ENCODE results near the gene TDRD6. TPM values are rescaled to one million over a fixed set of nuclear protein-coding genes. Genes with fewer than 3 reads are reported as not detected.

The TDRD6 gene
- total RNA-seq, 1 experiment from 2014 or later, result not detected

- no peak overlapping the region for H3K4me3 ChIP-seq (ENCODE audit: low read depth, low read length, poor library complexity, severe bottlenecking)
- ChIA-PET CTCF (no interaction called here), POLR2A (ENCODE audit: low non-redundant PET) (no interaction called here)
- H3K9me3 ChIP-seq (ENCODE audit: low read depth, low read length, poor library complexity, severe bottlenecking), result no peaks in the 10 kb centered on the region
- H3K27me3 ChIP-seq (replicated peaks; ENCODE audit: insufficient read depth, low read depth, low read length, poor library complexity), result peaks cover 16% of the 10 kb centered on the region
- no peaks in the 10 kb centered on the region for H3K36me3 ChIP-seq (ENCODE audit: insufficient read depth, low read length, poor library complexity, severe bottlenecking)
- no peaks in the 10 kb centered on the region for H3K4me1 ChIP-seq (ENCODE audit: insufficient read depth, low read length, poor library complexity, severe bottlenecking)
- TF ChIP-seq EZH2 (IDR thresholded peaks at IDR 0.05; ENCODE audit: borderline replicate concordance, low read depth, low read length, poor library complexity, severe bottlenecking), result no peak
- TF ChIP-seq CTCF (conservative IDR thresholded peaks at IDR 0.05; ENCODE audit: low read depth, low read length), result no peak
- no peak for DNase-seq (ENCODE audit: low spot score)
- no TSS peak for BruUV-seq (replicated peaks)
- intact Hi-C loops (cut with micrococcal nuclease; ENCODE audit: unreplicated experiment), result no loop called here
- no peak overlapping the region for H3K27ac ChIP-seq (ENCODE audit: low read depth, low read length, poor library complexity, severe bottlenecking)
Measured at GRCh38 chr6:46648869-46649492, 38.7 kb upstream of the TDRD6 start.

DNA sequence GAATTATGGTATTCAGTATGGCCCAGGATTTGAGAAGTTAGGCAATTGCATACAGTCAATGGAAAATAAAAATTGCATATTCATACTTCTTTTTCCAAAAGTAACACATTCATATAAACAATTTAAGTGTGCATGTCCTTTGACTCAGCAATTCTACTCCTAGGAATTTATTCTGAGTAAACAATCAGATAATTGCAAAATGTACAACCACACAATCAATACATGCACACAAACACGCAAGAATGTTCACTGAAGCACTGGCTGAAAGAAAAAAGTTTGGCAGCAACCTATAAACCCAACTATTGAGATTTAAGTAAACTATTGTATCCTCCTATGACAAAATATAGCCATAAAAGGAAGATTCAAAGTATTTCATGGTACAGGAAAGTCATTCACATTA, 36.7 kb upstream of the TDRD6 start:
- POLR2A ChIA-PET (ENCODE audit: low non-redundant PET), result no interaction called here
- TF ChIP-seq CTCF (conservative IDR thresholded peaks at IDR 0.05; ENCODE audit: low read depth, low read length) (no peak), EZH2 (IDR thresholded peaks at IDR 0.05; ENCODE audit: borderline replicate concordance, low read depth, low read length, poor library complexity, severe bottlenecking) (no peak)
- H3K4me3 ChIP-seq (ENCODE audit: low read depth, low read length, poor library complexity, severe bottlenecking), result no peak overlapping the region
- peaks cover 29% of the 10 kb centered on the region for H3K27me3 ChIP-seq (replicated peaks; ENCODE audit: insufficient read depth, low read depth, low read length, poor library complexity)
- no peaks in the 10 kb centered on the region for H3K4me1 ChIP-seq (ENCODE audit: insufficient read depth, low read length, poor library complexity, severe bottlenecking)
- no TSS peak for BruUV-seq (replicated peaks)
- no peak for DNase-seq (ENCODE audit: low spot score)
- no peak overlapping the region for H3K27ac ChIP-seq (ENCODE audit: low read depth, low read length, poor library complexity, severe bottlenecking)
- intact Hi-C loops (cut with micrococcal nuclease; ENCODE audit: unreplicated experiment), result no loop called here
- H3K36me3 ChIP-seq (ENCODE audit: insufficient read depth, low read length, poor library complexity, severe bottlenecking), result no peaks in the 10 kb centered on the region
- CTCF ChIA-PET, result no interaction called here
- no peaks in the 10 kb centered on the region for H3K9me3 ChIP-seq (ENCODE audit: low read depth, low read length, poor library complexity, severe bottlenecking)

GRCh38 chr6:46651816-46652215, 35.9 kb upstream of the TDRD6 start:
- ChIA-PET POLR2A (ENCODE audit: low non-redundant PET) (no interaction called here), CTCF (no interaction called here)
- no peak for TF ChIP-seq EZH2 (IDR thresholded peaks at IDR 0.05; ENCODE audit: borderline replicate concordance, low read depth, low read length, poor library complexity, severe bottlenecking)
- no peak for TF ChIP-seq CTCF (conservative IDR thresholded peaks at IDR 0.05; ENCODE audit: low read depth, low read length)
- DNase-seq (ENCODE audit: low spot score), result no peak
- Histone ChIP-seq H3K27ac (ENCODE audit: low read depth, low read length, poor library complexity, severe bottlenecking) (no peak overlapping the region), H3K4me1 (ENCODE audit: insufficient read depth, low read length, poor library complexity, severe bottlenecking) (no peaks in the 10 kb centered on the region), H3K27me3 (replicated peaks; ENCODE audit: insufficient read depth, low read depth, low read length, poor library complexity) (peaks cover 29% of the 10 kb centered on the region), H3K36me3 (ENCODE audit: insufficient read depth, low read length, poor library complexity, severe bottlenecking) (no peaks in the 10 kb centered on the region), H3K9me3 (ENCODE audit: low read depth, low read length, poor library complexity, severe bottlenecking) (no peaks in the 10 kb centered on the region), H3K4me3 (ENCODE audit: low read depth, low read length, poor library complexity, severe bottlenecking) (no peak overlapping the region)
- intact Hi-C loops (cut with micrococcal nuclease; ENCODE audit: unreplicated experiment), result no loop called here
- no TSS peak for BruUV-seq (replicated peaks)

Measured in A673 (cell line).